Measurements from ENCODE around the gene RSPO4.
"Not testable (repeated sequence)": the region's sequence is repeated elsewhere in the genome, so short reads cannot be mapped to it uniquely, and the experiment has no call there.

Gene RSPO4

GRCh38 chr20:1001911-1002681, at the start of gene RSPO4:
Gene RSPO4, minus strand, starts transcription at chr20:1002311. Its CDS starts 147 bp downstream, at chr20:1002164.
- DNase-seq (ENCODE audit: low spot score), result no peak

- DNase-seq (ENCODE audit: low spot score), result no peak
These were observed 48.3 kb upstream of the RSPO4 start for GRCh38 chr20:1050440-1050839.

- DNase-seq (ENCODE audit: low spot score), result no peak
These were observed 43.8 kb upstream of the RSPO4 start for GRCh38 chr20:1045860-1046418.

- DNase-seq (ENCODE audit: low spot score), result no peak
These were observed 39.8 kb upstream of the RSPO4 start for GRCh38 chr20:1041845-1042390.

GRCh38 chr20:1038205-1038604, 36.1 kb upstream of the RSPO4 start:
- no peak for DNase-seq (ENCODE audit: low spot score)

GRCh38 chr20:1037039-1037438, 34.9 kb upstream of the RSPO4 start:
- DNase-seq (ENCODE audit: low spot score), result no peak

- DNase-seq (ENCODE audit: low spot score), result no peak
These were observed 33.4 kb upstream of the RSPO4 start for GRCh38 chr20:1035466-1035865.

GRCh38 chr20:1034415-1034789, 32.3 kb upstream of the RSPO4 start:
- no peak for DNase-seq (ENCODE audit: low spot score)

- DNase-seq (ENCODE audit: low spot score), result peak; percentile 19
These were observed 31.8 kb upstream of the RSPO4 start for GRCh38 chr20:1033751-1034414.

- DNase-seq (ENCODE audit: low spot score), result no peak
These were observed 27.9 kb upstream of the RSPO4 start for GRCh38 chr20:1029980-1030379.

- not testable (repeated sequence) for DNase-seq (ENCODE audit: low spot score)
These were observed 24.1 kb upstream of the RSPO4 start for GRCh38 chr20:1026214-1026613.

- DNase-seq (ENCODE audit: low spot score), result no peak
These were observed 20.8 kb upstream of the RSPO4 start for GRCh38 chr20:1022871-1023270.

- DNase-seq (ENCODE audit: low spot score), result no peak
These were observed 18.5 kb upstream of the RSPO4 start for GRCh38 chr20:1020614-1021013.

- no peak for DNase-seq (ENCODE audit: low spot score)
These were observed 17.2 kb upstream of the RSPO4 start for GRCh38 chr20:1019344-1019743.

GRCh38 chr20:1017677-1018076, 15.6 kb upstream of the RSPO4 start:
- DNase-seq (ENCODE audit: low spot score), result no peak

- no peak for DNase-seq (ENCODE audit: low spot score)
These were observed 13.1 kb upstream of the RSPO4 start for GRCh38 chr20:1015181-1015580.

GRCh38 chr20:1014471-1014870, 12.4 kb upstream of the RSPO4 start:
- no peak for DNase-seq (ENCODE audit: low spot score)

GRCh38 chr20:1013566-1014340, 11.6 kb upstream of the RSPO4 start:
- no peak for DNase-seq (ENCODE audit: low spot score)

GRCh38 chr20:1012359-1013168, 10.5 kb upstream of the RSPO4 start:
- DNase-seq (ENCODE audit: low spot score), result no peak

GRCh38 chr20:1010659-1011058, 8.5 kb upstream of the RSPO4 start:
- no peak for DNase-seq (ENCODE audit: low spot score)

GRCh38 chr20:1005452-1006027, 3.4 kb upstream of the RSPO4 start:
- DNase-seq (ENCODE audit: low spot score), result no peak
